ENCODE measurements around the gene KCNK10.
"Not testable (repeated sequence)": the region's sequence is repeated elsewhere in the genome, so short reads cannot be mapped to it uniquely, and the experiment has no call there.

KCNK10 gene

DNA sequence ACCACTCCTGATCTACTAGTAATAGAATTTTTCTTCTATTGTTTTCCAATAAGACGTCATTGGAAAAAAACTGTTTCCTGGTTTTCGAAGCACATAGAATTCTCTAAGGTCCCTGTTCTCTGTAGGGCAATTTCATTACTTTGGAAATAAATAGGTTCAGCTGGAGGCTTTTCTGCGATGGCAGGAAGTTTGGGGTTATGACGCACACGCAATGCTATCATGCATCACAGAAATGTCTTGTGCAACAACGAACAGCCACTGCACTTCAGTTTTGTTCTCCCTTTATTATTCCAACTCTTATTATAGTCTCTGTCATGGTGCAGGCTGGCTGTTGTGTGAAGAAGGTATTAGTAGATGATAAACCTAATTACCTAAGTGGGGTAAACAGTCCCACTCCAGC is 59.0 kb downstream of the KCNK10 start:
- H3K4me1 ChIP-seq (ENCODE audit: control insufficient read depth, low read length): no peaks in the 10 kb centered on the region
- H3F3A ChIP-seq (ENCODE audit: control insufficient read depth, insufficient read depth): no peaks in the 10 kb centered on the region
- H3K4me2 ChIP-seq (ENCODE audit: low read length): no peak overlapping the region
- H3K9me2 ChIP-seq (replicated peaks; ENCODE audit: control insufficient read depth, low read length): no peaks in the 10 kb centered on the region
- no peaks in the 10 kb centered on the region for H3K27me3 ChIP-seq (ENCODE audit: control insufficient read depth, low read length)
- TF ChIP-seq, protein P1, sequence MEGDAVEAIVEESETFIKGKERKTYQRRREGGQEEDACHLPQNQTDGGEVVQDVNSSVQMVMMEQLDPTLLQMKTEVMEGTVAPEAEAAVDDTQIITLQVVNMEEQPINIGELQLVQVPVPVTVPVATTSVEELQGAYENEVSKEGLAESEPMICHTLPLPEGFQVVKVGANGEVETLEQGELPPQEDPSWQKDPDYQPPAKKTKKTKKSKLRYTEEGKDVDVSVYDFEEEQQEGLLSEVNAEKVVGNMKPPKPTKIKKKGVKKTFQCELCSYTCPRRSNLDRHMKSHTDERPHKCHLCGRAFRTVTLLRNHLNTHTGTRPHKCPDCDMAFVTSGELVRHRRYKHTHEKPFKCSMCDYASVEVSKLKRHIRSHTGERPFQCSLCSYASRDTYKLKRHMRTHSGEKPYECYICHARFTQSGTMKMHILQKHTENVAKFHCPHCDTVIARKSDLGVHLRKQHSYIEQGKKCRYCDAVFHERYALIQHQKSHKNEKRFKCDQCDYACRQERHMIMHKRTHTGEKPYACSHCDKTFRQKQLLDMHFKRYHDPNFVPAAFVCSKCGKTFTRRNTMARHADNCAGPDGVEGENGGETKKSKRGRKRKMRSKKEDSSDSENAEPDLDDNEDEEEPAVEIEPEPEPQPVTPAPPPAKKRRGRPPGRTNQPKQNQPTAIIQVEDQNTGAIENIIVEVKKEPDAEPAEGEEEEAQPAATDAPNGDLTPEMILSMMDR (IDR thresholded peaks at IDR 0.05; ENCODE audit: low read depth, low read length, poor library complexity, severe bottlenecking): no peak
- TF ChIP-seq EZH2phosphoT487 (IDR thresholded peaks at IDR 0.05; ENCODE audit: borderline replicate concordance, low read length): no peak
- no peak overlapping the region for H3K4me3 ChIP-seq (ENCODE audit: low read length)
- no peaks in the 10 kb centered on the region for H3K79me2 ChIP-seq (ENCODE audit: control insufficient read depth, low read length)
- H3K27ac ChIP-seq (ENCODE audit: low read depth, low read length): no peak overlapping the region
- H3K36me3 ChIP-seq (ENCODE audit: control insufficient read depth, low read length): no peaks in the 10 kb centered on the region
- no peaks in the 10 kb centered on the region for H4K20me1 ChIP-seq (ENCODE audit: control insufficient read depth, insufficient read depth, low read depth, low read length)
- H3K9me3 ChIP-seq (ENCODE audit: control insufficient read depth, insufficient read depth, low read length): no peaks in the 10 kb centered on the region

DNA sequence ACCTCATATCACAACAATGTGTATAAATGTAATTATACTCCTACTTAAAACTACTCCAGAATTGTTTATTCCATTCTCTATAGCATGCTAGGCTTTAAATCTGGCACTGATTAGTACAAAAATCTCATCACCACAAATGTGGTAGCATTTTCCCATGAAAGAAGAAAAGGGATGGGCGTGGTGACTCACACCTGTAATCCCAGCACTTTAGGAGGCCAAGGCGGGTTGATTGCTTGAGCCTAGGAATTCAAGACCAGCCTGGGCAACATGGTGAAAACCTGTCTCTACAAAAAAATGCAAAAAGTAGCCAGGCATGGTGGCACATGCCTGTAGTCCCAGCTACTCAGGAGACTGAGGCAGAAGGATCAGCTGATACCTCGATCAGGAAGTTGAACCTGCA is 61.8 kb downstream of the KCNK10 start:
- H4K20me1 ChIP-seq (ENCODE audit: control insufficient read depth, insufficient read depth, low read depth, low read length); H3K4me3 ChIP-seq (ENCODE audit: low read length); H3K27me3 ChIP-seq (ENCODE audit: control insufficient read depth, low read length); H3K4me1 ChIP-seq (ENCODE audit: control insufficient read depth, low read length); H3K9me2 ChIP-seq (replicated peaks; ENCODE audit: control insufficient read depth, low read length); H3K9me3 ChIP-seq (ENCODE audit: control insufficient read depth, insufficient read depth, low read length); H3K79me2 ChIP-seq (ENCODE audit: control insufficient read depth, low read length); H3F3A ChIP-seq (ENCODE audit: control insufficient read depth, insufficient read depth); H3K27ac ChIP-seq (ENCODE audit: low read depth, low read length); H3K4me2 ChIP-seq (ENCODE audit: low read length); H3K36me3 ChIP-seq (ENCODE audit: control insufficient read depth, low read length): not testable (repeated sequence)

DNA sequence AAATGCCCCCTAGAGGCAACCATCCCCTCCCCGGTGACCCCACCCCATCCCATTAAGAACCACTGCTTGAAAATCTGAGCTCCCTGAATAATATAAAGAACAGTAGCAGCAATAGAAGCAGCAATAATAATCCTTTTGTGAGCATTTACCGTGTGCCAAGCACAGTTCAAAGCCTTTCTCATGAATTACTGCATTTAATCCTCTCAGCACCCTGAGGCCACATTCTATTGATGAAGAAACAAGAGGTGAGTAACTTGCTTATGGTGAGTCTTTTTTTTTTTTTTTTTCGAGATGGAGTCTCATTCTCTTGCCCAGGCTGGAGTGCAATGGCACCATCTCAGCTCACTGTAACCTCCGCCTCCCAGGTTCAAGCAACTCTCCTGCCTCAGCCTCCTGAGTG is 65.0 kb downstream of the KCNK10 start:
- Histone ChIP-seq H3K27ac (ENCODE audit: low read depth, low read length) (no peak overlapping the region), H3F3A (ENCODE audit: control insufficient read depth, insufficient read depth) (no peaks in the 10 kb centered on the region), H3K27me3 (ENCODE audit: control insufficient read depth, low read length) (no peaks in the 10 kb centered on the region), H4K20me1 (ENCODE audit: control insufficient read depth, insufficient read depth, low read depth, low read length) (no peaks in the 10 kb centered on the region), H3K4me3 (ENCODE audit: low read length) (no peak overlapping the region), H3K79me2 (ENCODE audit: control insufficient read depth, low read length) (no peaks in the 10 kb centered on the region), H3K4me2 (ENCODE audit: low read length) (no peak overlapping the region), H3K9me3 (ENCODE audit: control insufficient read depth, insufficient read depth, low read length) (no peaks in the 10 kb centered on the region), H3K9me2 (replicated peaks; ENCODE audit: control insufficient read depth, low read length) (no peaks in the 10 kb centered on the region), H3K4me1 (ENCODE audit: control insufficient read depth, low read length) (no peaks in the 10 kb centered on the region), H3K36me3 (ENCODE audit: control insufficient read depth, low read length) (no peaks in the 10 kb centered on the region)
- TF ChIP-seq, protein P1 (IDR thresholded peaks at IDR 0.05; ENCODE audit: low read depth, low read length, poor library complexity, severe bottlenecking): no peak
- no peak for TF ChIP-seq EZH2phosphoT487 (IDR thresholded peaks at IDR 0.05; ENCODE audit: borderline replicate concordance, low read length)

GRCh38 chr14:88256997-88257950 is 65.8 kb downstream of the KCNK10 start:
- Histone ChIP-seq H3K27me3 (ENCODE audit: control insufficient read depth, low read length) (no peaks in the 10 kb centered on the region), H3K4me2 (ENCODE audit: low read length) (no peak overlapping the region), H3K79me2 (ENCODE audit: control insufficient read depth, low read length) (no peaks in the 10 kb centered on the region), H3K9me2 (replicated peaks; ENCODE audit: control insufficient read depth, low read length) (no peaks in the 10 kb centered on the region), H4K20me1 (ENCODE audit: control insufficient read depth, insufficient read depth, low read depth, low read length) (no peaks in the 10 kb centered on the region), H3K4me3 (ENCODE audit: low read length) (no peak overlapping the region), H3K9me3 (ENCODE audit: control insufficient read depth, insufficient read depth, low read length) (no peaks in the 10 kb centered on the region), H3K4me1 (ENCODE audit: control insufficient read depth, low read length) (no peaks in the 10 kb centered on the region), H3K27ac (ENCODE audit: low read depth, low read length) (no peak overlapping the region), H3F3A (ENCODE audit: control insufficient read depth, insufficient read depth) (no peaks in the 10 kb centered on the region), H3K36me3 (ENCODE audit: control insufficient read depth, low read length) (no peaks in the 10 kb centered on the region)
- no peak for TF ChIP-seq EZH2phosphoT487 (IDR thresholded peaks at IDR 0.05; ENCODE audit: borderline replicate concordance, low read length)
- TF ChIP-seq, protein P1 (IDR thresholded peaks at IDR 0.05; ENCODE audit: low read depth, low read length, poor library complexity, severe bottlenecking): no peak
